Stimulated activated CD4-positive, alpha-beta T cell treated with anti-CD3 and anti-CD28 coated beads, Interleukin-2, amount 100 ng/mL, for 24 hours (primary cell): Measurements from ENCODE around the gene ZNF398.
"Not testable (repeated sequence)": the region's sequence is repeated elsewhere in the genome, so short reads cannot be mapped to it uniquely, and the experiment has no call there.

Experiments
- DNase-seq, 2 donors: peaks; one replicate each; pipeline ENCODE4 v3.0.0-alpha.2; 2020

ZNF398 gene

DNA sequence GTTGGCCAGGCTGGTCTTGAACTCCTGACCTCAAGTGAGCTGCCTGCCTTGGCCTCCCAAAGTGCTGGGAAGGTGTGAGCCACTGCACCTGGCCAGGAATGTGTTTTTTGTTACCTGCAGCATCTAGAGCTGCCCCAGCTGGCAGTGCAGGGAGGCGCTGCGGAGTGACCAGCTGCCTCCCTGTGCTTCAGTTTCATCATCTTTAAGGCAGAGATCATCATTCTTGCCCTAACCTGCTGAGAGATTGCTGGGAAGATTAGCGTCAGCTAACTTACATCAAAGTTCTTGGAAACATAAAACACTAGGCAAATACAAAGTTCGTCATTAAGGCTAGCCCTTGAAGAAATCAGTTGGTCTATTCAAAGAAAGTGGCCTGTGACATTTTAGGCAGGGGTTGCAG, 50.4 kb downstream of the ZNF398 start:
- DNase-seq: no peak

DNA sequence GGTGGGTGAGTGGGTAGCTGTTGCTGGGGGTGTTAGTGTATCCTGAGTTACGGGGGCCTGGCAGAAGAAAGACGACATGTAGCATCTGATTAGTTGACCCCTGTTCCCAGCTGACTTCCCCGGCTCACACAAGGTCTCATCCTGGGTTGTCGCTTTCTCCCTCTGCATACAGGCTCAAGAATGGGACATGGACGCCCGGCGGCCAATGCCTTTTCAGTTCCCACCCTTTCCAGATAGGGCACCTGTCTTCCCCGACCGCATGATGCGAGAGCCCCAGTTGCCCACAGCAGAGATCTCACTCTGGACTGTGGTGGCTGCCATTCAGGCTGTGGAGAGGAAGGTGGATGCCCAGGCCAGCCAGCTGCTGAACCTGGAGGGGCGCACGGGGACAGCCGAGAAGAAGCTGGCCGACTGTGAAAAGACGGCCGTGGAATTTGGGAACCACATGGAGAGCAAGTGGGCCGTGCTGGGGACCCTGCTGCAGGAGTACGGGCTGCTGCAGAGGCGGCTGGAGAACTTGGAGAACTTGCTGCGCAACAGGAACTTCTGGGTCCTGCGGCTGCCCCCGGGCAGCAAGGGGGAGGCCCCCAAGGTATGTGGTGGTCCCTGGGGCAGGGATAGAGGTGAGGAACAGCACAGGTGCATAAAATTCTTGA, 51.0 kb downstream of the ZNF398 start:
- DNase-seq: no peak

DNA sequence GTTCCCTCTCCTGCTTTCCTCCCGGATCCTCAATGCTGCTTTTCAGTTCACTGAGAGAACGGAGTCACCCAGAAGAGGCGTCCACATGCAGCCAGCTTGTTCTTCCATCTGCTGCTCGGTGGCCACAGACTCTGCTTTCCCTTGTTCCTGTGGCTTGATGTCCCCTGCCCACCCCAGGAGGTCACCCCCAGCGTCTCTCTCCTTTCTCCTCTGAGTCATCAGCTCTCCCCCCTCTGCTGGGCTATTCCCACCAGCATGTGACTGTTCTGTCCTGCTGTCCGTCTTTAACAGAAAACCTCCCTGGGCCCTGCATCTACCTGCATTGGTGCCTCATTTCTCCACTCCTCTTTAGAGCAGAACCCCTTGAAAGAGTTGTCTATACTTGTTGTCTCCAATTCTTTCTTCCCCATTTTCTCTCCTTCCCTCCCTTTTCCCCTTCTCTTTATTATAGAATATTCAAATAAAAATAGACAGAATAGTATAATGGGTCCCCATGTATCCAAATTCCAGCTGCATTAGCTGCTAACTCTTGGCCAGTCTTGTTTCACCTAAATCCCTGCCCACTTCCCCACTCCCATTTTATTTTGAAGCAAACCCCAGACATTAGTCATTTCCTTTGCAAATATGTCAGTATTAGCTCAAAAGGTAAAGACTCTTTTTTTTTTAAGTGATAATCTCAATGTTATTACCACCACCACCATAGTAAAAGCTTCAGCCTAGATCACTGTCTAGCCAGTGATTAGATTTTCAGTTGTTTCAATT, 52.2 kb downstream of the ZNF398 start:
- DNase-seq: no peak

DNA sequence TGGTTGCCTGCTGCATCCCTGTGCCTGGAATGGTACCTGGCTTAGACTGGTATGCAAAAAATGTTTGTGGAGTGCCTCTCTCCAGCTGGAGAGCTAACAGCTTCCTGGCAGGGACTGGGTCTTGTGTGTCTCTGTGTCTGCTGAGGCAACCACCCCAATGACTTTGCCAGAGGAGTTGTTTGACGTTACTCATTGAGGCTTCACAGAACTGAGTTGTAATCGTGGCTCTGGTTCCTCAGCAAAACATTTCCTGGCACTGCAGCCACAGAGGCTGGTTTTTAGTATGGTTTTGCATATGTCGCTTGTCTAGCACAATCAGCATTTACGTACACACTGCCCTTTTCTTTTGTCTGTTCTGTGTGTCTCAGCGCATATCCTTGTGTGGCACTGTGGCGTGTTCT, 55.6 kb downstream of the ZNF398 start:
- DNase-seq: no peak

DNA sequence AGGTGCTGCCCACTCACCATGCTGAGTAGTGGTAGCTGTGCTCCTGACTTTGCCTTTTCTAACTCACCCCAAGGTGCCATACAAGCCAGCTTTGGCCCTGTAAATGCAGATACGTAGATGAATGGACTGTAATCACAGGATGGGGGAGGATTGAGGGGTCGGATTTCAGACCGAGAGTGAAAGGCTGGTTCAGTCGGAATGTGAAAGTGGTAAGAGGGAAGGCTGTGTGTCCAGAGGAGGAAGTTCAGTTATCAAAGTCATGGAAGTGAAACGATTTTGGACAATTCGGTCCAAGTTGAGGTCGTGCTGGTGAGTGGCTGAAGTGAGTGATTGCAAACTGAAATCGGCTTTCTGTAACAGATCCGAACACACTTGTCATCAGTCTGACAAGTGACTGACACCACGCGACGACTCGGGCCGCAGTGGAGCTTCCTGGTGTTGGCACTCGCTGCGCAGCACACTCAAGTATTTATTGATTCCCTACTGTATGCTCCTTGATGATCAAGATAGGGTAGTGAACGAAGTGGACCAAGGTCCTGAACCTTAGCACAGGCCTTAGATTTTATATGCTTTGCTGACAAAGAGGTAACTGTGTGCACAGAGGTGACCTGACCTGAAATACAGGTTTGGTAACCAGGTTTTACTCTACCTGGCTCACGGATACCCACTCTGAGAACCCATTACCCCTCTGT, 58.6 kb downstream of the ZNF398 start:
- no peak for DNase-seq

DNA sequence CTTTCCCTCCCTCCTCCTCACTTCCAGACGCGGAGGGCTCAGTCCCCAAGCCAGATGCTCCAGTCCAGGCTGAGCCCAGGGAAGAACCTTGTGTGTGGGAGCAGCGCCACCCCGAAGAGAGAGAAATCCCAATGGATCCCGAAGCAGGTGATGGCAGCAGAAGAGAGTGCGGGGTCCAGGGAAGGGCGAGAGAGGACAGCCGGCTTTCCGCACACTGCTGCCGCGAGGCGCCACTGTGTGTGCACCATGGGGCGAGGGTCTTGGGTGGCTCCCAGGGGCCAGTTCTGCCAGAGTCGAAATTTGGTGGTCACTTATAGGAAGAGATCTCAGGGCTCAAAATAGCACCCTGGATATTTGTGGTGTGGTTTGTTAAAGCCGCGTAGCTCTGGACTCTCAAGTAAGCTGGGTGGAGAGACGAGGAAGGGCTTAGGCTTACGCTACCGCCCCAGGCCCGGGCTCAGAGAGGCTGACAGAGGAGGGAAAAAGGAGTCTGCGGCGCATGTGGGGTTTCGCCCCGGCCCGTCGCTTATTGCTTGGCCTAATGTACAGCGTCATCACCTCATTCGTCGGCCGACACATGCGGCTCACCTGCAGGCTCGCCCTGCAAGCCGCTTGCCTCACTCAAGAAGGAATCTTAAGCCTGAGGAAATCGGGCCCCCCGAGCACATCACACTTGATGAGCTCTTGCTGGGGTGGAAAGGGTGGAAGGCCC, 60.2 kb downstream of the ZNF398 start:
- DNase-seq: no peak

DNA sequence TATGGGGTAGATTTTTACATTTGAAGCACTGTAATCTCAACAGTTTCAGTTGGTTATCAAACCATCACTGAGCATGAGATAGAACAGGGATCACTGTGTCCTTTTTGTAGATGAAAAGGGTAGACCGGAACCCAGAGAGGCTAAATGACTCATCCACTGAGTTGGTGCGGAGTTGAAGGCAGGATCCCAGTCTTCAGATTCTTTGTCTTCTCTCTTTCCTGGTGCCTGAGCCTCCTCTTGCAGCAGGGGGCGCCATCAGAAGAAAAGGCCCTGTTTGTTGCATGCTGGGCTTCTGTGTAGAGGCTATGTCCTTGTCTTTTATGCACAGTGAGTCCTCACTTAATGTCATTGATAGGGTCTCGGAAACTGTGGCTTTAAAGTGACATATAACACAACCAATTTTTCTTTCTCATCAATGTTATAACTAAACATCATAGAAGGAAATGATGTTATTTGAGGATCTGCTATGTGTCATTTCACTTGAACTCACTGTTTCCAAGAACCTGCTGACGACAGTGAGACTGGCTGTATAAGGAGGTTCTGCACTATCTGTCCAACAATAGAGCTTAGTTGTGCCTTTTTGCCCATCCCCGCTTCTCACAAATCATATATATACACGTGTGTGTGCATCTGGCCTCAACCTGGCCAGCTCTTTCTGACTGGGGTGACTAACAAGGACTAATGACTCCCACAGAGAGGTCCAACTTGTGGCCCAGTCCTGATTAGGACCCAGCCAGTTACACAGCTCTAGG, 62.4 kb downstream of the ZNF398 start:
- DNase-seq: peak; percentile 84 to 89

DNA sequence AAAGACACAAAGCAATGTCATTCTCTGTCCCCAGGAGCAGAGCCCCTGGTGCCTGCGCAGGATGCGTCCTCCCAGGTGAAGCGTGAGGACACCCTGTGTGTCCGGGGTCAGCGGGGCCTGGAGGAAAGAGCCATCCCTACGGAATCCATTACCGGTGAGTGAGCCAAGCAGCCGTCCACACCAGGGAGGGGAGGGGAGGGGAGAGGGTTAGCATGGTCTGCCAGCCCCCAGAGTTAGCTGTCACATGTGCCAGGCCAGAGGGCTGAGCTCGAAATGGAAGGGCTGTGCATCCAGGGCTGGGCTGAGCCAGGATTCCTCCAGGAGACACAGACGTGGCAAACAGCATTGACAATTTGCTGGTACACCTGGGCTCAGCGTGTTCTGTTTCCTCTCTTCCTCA, 63.3 kb downstream of the ZNF398 start:
- DNase-seq: no peak

DNA sequence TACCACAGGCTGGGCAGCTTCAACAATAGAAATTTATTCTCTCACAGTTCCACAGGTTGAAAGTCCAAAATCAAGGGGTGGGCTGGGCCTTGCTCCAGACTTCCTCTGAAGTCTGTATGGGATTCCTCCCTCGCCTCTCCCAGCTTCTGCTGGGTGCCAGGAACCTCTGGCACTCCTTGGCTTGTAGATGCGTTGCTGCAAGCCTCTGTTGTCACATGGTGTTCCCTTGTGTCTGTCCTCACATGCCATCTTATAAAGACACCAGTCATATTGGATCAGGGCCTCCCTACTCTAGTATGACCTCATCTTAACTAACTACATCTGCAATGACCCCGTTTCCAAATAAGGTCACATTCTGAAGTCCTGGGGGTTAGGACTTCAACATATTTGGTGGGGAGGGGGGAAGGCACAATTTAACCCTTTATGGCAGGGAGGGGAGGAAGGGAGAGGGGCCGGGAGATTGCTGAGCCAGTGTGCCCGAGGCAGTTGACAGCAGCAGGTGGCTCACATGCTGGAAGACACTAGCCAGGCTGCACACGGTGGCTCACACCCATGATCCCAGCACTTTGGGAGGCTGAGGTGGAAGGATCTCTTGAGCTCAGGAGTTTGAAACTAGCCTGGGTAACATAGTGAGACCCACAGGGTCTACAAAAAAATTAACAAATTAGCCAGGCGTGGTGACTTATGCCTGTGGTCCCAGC, 66.9 kb downstream of the ZNF398 start:
- no peak for DNase-seq

DNA sequence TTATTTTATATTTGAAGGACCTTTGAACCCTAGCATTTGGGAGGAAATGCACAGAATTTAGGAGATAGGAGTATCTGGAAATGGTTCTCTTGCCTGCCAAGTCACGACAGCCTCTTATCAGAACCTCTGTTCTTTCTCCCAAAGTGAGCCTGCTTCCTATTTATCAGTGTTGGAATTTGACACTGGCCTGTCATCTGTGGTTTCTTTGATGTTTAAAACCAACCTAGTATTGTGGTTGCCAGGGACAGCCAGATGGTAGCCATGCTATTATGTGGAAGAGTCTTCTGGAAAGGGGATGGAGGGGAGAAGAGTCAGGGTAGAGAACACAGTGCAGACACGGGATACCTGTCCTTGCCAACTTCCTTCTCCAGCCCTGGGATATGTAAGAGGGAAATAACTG, 69.1 kb downstream of the ZNF398 start:
- DNase-seq: no peak

DNA sequence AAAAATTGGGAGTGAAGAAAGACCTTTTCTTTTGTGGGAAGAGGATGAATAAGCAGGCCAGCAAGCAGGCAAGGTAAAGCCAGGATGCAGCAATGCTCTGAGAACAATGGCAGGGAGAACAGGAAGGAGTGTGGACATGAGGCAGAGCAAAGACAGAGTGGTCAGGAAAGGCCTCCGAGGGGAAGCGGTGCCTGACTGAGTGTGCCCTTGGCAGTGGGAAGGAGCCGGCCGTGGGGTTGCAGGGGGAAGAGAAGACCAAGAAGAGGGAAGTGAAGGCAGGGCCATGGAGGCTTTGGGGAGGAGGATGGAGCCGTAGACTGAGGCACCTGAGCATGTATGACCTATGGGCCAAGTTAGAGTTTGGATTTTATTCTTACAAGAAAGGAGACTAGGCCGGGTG, 70.3 kb downstream of the ZNF398 start:
- DNase-seq: no peak

DNA sequence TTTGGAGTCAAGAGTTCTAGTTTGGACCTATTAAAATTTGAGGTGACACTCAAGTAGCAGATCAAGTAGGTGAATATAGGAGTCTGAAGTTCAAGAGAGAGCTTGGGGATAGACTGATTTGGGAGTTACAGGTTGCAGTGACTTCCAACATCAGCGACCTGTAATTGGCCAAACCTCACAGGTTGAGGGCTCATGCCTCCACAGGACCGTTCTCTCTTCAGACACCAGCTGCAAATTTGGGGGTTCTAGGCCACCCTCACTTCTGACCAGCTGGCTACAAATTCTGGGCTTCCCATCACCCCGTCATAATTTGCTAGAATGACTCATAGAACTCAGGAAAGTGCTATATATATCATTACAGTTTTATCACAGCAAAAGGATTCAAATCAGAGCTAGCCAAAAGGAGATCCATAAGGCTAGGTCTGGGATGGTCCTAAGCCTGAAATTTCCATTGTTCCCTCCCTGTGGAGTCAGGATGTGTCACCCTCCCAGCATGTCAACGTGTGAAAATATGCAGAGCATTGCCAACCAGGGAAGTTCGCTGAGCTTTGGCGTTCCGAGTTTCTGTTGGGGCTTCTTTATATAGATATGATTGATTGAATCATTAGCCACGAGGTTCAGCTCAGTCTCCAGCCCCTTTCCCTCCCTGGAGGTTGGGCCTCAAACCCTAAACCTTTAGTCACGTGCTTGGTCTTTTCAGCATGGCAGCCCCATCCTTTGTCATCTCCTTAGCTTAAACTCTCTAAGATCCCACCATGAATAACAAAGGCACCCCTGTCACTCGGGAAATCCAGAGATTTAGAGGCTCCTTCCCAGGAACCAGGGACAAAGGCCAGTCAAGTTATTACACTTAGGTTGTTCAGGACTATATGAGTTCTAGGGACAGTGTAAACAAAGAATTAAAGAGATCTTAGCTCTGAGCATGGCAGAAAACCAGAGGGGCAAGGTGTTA, 71.5 kb downstream of the ZNF398 start:
- DNase-seq: no peak

DNA sequence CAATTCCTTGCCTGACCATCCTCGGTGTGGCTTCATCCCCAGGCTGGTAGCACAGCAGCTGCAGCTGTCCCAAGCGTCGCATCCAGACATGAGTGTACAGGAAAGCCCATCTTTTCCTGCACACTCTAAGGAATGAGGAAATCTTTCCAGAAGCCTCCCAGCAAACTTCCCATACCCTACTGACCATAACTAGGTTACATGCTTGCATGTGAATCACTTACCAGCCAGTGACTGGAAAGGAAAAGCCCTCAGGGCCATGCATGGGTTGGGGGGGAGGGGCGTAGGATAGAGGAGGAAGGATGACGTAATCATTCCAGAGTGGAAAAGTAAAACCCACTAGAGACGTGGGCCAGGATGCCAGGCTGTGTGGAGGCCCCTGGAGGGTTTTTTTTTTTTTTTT, 73.3 kb downstream of the ZNF398 start:
- DNase-seq: no peak

DNA sequence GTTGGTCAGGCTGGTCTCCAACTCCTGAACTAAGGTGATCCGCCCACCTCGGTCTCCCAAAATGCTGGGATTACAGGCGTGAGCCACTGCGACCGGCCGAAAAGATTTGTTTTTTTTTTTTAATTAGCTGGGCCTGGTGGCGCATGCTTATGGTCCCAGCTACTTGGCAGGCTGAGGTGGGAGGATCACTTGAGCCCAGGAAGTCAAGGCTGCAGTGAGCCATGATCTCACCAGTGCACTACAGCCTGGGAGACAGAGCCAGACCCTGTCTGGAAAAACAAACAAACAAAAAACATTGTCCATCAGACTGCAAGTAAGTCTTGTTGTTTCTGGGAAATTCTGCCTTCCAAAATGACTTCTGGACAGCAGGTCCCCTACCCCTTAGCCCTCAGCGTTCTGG, 75.9 kb downstream of the ZNF398 start:
- DNase-seq: no peak

DNA sequence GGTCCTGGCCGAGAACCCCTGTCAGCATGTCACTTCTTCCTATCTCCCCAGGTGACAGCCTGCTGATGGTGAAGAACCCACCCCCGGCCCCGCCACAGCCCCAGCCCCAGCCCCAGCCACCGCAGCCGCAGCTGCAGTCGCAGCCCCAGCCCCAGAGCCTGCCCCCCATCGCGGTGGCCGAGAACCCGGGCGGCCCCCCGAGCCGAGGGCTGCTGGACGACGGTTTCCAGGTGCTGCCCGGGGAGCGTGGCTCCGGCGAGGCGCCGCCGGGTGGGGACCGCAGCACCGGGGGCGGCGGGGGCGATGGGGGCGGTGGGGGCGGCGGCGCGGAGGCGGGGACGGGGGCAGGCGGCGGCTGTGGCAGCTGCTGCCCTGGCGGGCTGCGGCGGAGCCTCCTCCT, 76.5 kb downstream of the ZNF398 start:
- no peak for DNase-seq

DNA sequence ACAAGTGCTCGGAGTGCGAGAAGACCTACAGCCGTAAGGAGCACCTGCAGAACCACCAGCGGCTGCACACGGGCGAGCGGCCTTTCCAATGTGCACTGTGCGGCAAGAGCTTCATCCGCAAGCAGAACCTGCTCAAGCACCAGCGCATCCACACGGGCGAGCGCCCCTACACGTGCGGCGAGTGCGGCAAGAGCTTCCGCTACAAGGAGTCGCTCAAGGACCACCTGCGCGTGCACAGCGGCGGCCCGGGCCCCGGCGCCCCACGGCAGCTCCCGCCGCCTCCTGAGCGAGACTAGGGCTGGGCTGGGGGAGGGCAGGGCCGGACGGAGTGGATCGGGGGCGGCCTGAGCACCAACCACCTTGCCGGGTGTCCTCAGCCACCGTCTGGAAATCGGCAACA, 77.1 kb downstream of the ZNF398 start:
- DNase-seq: no peak

DNA sequence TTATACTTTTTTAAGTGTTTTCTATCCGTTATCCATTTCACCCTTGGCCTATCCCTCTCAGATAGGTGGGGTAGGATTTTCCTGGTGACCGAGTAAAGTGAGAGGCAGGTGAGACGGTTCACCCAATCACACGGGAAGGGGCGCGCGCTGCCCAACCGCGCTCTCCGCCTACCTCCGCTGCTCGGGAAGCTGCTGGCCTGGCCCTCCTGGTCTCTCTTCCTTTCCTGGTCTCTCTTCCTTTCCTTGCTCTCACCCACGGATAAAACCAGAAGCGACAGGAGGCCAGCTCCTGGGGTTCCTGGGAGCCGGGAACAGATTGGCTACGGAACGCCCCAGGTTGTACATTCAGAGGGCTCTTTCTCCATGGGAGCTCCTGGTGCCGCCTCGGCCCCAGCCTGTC, 77.9 kb downstream of the ZNF398 start:
- no peak for DNase-seq

DNA sequence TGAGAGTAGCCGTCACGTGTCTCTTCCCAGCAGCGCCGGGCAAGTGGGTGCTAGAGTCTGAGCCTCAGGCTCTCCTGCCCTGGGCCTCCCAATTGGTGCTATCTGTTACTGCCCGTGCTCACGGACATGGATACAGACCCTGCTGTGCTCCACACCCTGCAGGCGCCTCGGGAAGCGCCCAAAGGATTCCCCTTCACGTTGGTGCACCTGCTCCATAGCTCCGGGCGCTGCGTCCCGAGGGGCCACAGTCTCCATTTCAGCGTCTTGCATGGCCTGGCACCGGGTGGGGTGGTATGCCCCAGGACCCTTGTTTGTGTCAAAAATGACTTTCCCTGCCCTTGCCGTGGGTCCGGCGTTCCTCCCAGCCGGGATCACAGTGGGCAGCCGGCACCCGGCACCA, 78.4 kb downstream of the ZNF398 start:
- no peak for DNase-seq

DNA sequence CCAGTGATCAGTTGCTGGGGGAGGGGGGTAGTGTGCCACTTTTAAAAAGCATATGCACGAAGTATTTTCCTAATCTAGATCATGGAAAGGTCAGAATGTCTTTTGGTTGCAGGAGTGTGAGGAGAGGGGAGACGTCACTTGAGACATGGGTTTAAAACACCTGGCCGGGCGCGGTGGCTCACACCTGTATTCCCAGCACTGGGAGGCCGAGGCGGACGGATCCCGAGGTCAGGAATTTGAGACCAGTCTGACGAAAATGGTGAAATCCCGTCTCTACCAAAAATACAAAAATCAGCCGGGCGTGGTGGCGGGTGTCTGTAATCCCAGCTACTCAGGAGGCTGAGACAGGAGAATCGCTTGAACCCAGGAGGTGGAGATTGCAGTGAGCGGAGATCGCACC, 79.1 kb downstream of the ZNF398 start:
- not testable (repeated sequence) for DNase-seq

DNA sequence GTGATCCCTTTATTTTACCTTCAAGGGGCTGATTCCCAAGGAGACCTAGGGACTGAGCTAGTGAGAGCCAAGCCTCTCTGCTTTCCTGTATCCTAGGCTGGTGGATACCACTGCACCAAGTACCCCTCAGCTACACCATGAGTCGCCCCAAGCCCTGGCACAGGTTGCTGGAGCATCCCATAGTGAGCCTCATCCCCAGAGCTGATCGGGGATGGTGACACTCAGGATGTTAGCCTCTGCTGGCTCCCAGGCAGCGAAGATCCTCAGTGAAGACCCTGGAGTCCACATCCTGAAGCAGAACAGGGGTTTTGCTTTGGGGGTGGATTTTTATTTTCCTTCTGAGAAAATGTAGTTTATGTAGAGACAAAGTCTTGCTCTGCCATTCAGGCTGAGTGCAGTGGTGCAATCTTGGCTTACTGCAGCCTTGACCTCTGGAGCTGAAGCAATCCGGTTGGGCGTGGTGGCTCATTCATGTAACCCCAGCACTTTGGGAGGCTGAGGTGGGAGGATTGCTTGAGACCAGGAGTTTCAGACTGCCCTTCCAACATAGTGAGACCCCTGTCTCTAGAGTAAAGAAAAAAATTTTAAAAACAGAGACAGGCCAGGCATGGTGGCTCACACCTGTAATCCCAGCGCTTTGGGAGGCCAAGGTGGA, 79.7 kb downstream of the ZNF398 start:
- DNase-seq: no peak
